Skeletal muscle satellite cell (primary cell): ENCODE measurements around the gene DPF3.

Experiments used
- H3K27me3 ChIP-seq: 2 replicates; pipeline ENCODE4 v1.7.0; 2013; ENCODE audit warnings: low read length; ENCODE audit not compliant: control insufficient read depth, insufficient read depth
- H3K36me3 ChIP-seq: 2 replicates; pipeline ENCODE4 v1.7.0; 2013; ENCODE audit warnings: mild to moderate bottlenecking, control low read depth, low read length; ENCODE audit not compliant: insufficient read depth
- H3K4me1 ChIP-seq: 2 replicates; pipeline ENCODE4 v1.7.0; 2013; ENCODE audit warnings: low read length; ENCODE audit not compliant: control insufficient read depth, insufficient read depth
- H3K4me2 ChIP-seq: 2 replicates; pipeline ENCODE4 v1.7.0; 2013; ENCODE audit warnings: mild to moderate bottlenecking, low read length
- H3K4me3 ChIP-seq: 2 replicates; pipeline ENCODE4 v1.7.0; 2013; ENCODE audit warnings: low read length
- H3K9ac ChIP-seq: 2 replicates; pipeline ENCODE4 v1.7.0; 2013; ENCODE audit warnings: mild to moderate bottlenecking, low read depth, low read length, moderate library complexity
- H3K9me3 ChIP-seq: replicated peaks from 2 replicates; pipeline ENCODE4 v1.7.0; 2013; ENCODE audit warnings: mild to moderate bottlenecking, control low read depth, low read length

Gene DPF3

GRCh38 chr14:72788972-72789728 is 104.8 kb downstream of the DPF3 start:
- Histone ChIP-seq H3K9ac (no peak overlapping the region), H3K36me3 (no peaks in the 10 kb centered on the region), H3K4me3 (no peak overlapping the region), H3K9me3 (no peaks in the 10 kb centered on the region), H3K4me2 (no peak overlapping the region), H3K27me3 (no peaks in the 10 kb centered on the region), H3K4me1 (peaks cover 7% of the 10 kb centered on the region)

GRCh38 chr14:72788255-72788654 is 105.6 kb downstream of the DPF3 start:
- Histone ChIP-seq H3K4me1 (peaks cover 7% of the 10 kb centered on the region), H3K27me3 (no peaks in the 10 kb centered on the region), H3K36me3 (no peaks in the 10 kb centered on the region), H3K9ac (no peak overlapping the region), H3K4me2 (no peak overlapping the region), H3K4me3 (no peak overlapping the region), H3K9me3 (no peaks in the 10 kb centered on the region)

GRCh38 chr14:72787841-72788240 is 106.1 kb downstream of the DPF3 start:
- Histone ChIP-seq H3K4me2 (no peak overlapping the region), H3K4me1 (peaks cover 7% of the 10 kb centered on the region), H3K9ac (no peak overlapping the region), H3K27me3 (no peaks in the 10 kb centered on the region), H3K9me3 (no peaks in the 10 kb centered on the region), H3K4me3 (no peak overlapping the region), H3K36me3 (no peaks in the 10 kb centered on the region)

- Histone ChIP-seq H3K9ac (no peak overlapping the region), H3K4me3 (no peak overlapping the region), H3K36me3 (no peaks in the 10 kb centered on the region), H3K4me1 (peaks cover 8% of the 10 kb centered on the region), H3K4me2 (no peak overlapping the region), H3K27me3 (no peaks in the 10 kb centered on the region), H3K9me3 (no peaks in the 10 kb centered on the region)
Observed at GRCh38 chr14:72786378-72787350, 107.2 kb downstream of the DPF3 start.

GRCh38 chr14:72783741-72784140 is 110.2 kb downstream of the DPF3 start:
- Histone ChIP-seq H3K9ac (no peak overlapping the region), H3K27me3 (no peaks in the 10 kb centered on the region), H3K4me3 (no peak overlapping the region), H3K36me3 (no peaks in the 10 kb centered on the region), H3K9me3 (no peaks in the 10 kb centered on the region), H3K4me2 (no peak overlapping the region), H3K4me1 (peaks cover 23% of the 10 kb centered on the region)

GRCh38 chr14:72782817-72783216 is 111.1 kb downstream of the DPF3 start:
- Histone ChIP-seq H3K9ac (no peak overlapping the region), H3K4me3 (no peak overlapping the region), H3K4me1 (peaks cover 23% of the 10 kb centered on the region), H3K4me2 (no peak overlapping the region), H3K9me3 (no peaks in the 10 kb centered on the region), H3K36me3 (no peaks in the 10 kb centered on the region), H3K27me3 (no peaks in the 10 kb centered on the region)

- H3K9ac ChIP-seq: peak overlapping the region; percentile 67
- peak overlapping the region; percentile 44 for H3K4me3 ChIP-seq
- peak overlapping the region; percentile 78 for H3K4me2 ChIP-seq
- H3K36me3 ChIP-seq: no peaks in the 10 kb centered on the region
- no peaks in the 10 kb centered on the region for H3K9me3 ChIP-seq
- H3K4me1 ChIP-seq: peaks cover 23% of the 10 kb centered on the region
- no peaks in the 10 kb centered on the region for H3K27me3 ChIP-seq
Observed at GRCh38 chr14:72781561-72782508, 112.1 kb downstream of the DPF3 start.

GRCh38 chr14:72780751-72781150 is 113.2 kb downstream of the DPF3 start:
- Histone ChIP-seq H3K9me3 (no peaks in the 10 kb centered on the region), H3K4me2 (peak overlapping the region; percentile 55), H3K4me1 (peaks cover 23% of the 10 kb centered on the region), H3K9ac (peak overlapping the region; percentile 67), H3K4me3 (peak overlapping the region; percentile 44), H3K27me3 (no peaks in the 10 kb centered on the region), H3K36me3 (no peaks in the 10 kb centered on the region)

GRCh38 chr14:72779679-72780078 is 114.2 kb downstream of the DPF3 start:
- Histone ChIP-seq H3K36me3 (no peaks in the 10 kb centered on the region), H3K4me1 (peaks cover 23% of the 10 kb centered on the region), H3K9me3 (no peaks in the 10 kb centered on the region), H3K9ac (no peak overlapping the region), H3K4me3 (no peak overlapping the region), H3K27me3 (no peaks in the 10 kb centered on the region), H3K4me2 (no peak overlapping the region)

- no peak overlapping the region for H3K9ac ChIP-seq
- no peaks in the 10 kb centered on the region for H3K36me3 ChIP-seq
- H3K4me2 ChIP-seq: no peak overlapping the region
- no peak overlapping the region for H3K4me3 ChIP-seq
- no peaks in the 10 kb centered on the region for H3K9me3 ChIP-seq
- peaks cover 23% of the 10 kb centered on the region for H3K4me1 ChIP-seq
- no peaks in the 10 kb centered on the region for H3K27me3 ChIP-seq
Observed at GRCh38 chr14:72777636-72778035, 116.3 kb downstream of the DPF3 start.
